ENCODE data around the gene TMEM106A.
"Not testable (repeated sequence)": the region's sequence is repeated elsewhere in the genome, so short reads cannot be mapped to it uniquely, and the experiment has no call there.

TMEM106A gene

GRCh38 chr17:43216369-43216761, 4.7 kb downstream of the TMEM106A start:
- DNase-seq = no peak

- DNase-seq = no peak
Measured at GRCh38 chr17:43216762-43217613, 5.3 kb downstream of the TMEM106A start.

DNA sequence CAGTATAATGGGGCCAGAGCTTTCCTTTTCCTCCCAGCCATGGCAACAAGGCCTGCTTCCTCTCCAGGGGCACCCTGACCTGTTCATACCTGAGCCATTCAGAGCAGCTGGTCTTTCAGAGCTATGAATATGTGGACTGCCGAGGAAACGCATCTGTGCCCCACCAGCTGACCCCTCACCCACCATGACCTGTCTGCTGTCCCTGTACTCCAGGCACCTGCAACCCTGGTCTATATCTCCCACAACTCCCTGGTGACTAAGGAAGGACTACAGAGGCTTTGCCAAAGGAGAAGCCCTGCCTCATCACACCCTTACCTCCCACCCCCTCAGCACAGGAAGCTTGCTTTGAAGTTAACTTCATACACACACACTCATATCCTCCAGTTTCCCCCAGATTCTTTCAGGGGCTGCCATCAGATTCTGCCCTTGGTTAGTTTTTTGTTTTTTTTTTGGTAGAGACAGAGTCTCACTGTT, 6.0 kb downstream of the TMEM106A start:
- DNase-seq = no peak

DNA sequence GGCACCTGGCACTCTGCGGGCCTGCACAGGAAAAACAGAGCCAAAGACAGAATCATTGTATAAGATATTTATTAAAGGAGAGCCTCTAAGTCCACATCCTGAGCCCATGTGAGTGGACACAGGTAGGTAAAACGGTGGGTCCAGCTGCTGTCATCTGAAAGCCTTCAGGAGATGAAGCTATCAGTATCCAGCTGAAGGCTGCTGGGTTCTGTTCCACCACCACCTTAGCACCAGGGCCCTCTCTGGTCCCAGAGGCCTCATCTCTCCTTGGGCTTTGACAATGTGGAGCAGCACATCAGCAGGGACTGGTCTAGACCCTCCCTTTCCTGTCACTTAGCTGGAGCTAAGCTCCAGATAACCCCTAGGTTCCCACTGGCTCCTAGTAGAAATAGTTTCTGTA, 7.3 kb downstream of the TMEM106A start:
- no peak for DNase-seq

DNA sequence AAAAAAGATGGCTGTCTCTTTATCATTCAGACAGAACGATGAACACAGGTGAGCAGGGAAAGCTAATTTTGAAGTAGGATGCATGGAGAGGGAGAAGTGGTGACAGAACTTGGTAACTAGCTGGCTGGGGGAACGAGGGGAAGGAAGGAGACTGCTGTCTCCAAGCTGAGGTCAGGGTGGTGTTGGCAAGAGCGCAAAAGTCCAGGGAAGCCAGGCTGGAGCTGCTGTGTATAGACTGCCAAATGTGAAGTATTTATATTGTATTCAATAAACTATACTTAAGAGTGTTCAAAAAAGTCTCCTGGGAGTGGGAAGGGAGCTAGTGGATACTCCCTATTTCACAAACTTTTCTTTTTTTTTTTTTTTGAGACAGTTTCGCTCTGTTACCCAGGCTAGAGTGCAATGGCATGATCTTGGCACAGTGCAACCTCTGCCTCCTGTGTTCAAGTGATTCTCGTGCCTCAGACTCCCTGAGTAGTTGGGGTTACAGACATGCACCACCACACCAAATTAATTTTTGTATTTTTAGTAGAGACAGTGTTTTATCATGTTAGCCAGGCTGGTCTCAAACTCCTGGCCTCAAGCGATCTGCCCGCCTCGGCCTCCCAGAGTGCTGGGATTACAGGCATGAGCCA, 8.2 kb downstream of the TMEM106A start:
- DNase-seq = no peak

DNA sequence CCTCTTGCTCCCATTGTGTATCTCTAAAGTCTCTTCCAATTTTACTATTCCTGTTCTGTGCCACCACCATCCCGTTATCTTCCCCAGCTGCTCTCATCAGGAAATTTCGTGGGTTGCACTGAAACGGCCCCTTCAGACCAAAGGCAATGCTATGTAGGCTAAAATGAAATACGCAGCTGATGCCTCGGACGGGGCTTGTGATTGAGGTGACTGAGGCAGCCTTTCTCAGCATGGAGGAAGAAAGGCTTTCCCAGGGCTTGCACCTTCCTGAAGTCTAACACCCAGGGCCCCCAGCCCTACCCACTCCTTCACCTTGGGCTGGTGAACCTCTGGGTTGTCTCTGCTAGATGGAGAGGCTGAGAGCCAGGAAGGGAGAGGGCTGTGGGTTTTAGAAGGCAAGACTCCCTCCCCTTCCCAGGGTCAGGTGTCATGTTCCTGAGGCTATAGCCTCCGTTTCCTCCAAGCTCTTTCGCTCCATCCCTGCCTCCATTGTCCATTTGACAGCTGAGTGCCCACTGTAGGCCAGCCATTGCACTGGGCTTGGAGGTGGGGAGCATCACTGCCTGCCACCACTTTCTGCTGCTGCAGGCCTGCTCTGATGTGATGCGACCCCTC, 8.9 kb downstream of the TMEM106A start:
- no peak for DNase-seq

DNA sequence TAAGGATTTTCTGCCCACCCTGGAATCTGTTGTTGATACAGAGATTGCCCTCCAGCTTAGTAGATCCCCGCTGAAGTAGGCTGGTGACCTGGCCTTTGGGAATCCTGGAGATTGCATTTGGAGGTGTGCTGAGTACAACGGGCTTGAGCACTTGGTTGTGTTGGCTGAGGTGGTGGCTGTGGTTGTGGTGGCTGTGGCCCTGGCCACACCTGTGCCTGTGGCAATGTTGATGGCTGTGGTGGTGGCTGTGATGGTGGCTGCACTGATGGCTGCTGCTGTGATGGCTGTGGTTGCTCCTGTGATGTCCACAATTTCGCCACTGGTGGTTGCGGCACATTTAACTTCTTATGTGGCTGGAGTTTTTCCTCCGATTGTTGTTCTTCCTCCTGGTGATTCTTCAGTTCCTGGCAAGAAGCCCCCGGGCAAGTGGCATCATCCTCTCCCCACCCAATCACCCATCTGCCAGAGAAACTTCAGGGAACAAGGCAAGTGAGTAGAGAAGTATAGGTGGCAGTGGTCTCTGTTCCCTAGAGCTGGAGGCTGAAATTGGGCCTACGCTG, 12.6 kb downstream of the TMEM106A start:
- no peak for DNase-seq

- DNase-seq = no peak
Measured at GRCh38 chr17:43226393-43226792, 14.7 kb downstream of the TMEM106A start.

- not testable (repeated sequence) for DNase-seq
Measured at GRCh38 chr17:43228020-43228782, 16.5 kb downstream of the TMEM106A start, which contains the start of gene CCDC200. Gene CCDC200, minus strand, starts transcription at chr17:43228623. Its CDS starts 69 bp downstream, at chr17:43228554.

- not testable (repeated sequence) for DNase-seq
Measured at GRCh38 chr17:43231205-43232020, 19.7 kb downstream of the TMEM106A start.

DNA sequence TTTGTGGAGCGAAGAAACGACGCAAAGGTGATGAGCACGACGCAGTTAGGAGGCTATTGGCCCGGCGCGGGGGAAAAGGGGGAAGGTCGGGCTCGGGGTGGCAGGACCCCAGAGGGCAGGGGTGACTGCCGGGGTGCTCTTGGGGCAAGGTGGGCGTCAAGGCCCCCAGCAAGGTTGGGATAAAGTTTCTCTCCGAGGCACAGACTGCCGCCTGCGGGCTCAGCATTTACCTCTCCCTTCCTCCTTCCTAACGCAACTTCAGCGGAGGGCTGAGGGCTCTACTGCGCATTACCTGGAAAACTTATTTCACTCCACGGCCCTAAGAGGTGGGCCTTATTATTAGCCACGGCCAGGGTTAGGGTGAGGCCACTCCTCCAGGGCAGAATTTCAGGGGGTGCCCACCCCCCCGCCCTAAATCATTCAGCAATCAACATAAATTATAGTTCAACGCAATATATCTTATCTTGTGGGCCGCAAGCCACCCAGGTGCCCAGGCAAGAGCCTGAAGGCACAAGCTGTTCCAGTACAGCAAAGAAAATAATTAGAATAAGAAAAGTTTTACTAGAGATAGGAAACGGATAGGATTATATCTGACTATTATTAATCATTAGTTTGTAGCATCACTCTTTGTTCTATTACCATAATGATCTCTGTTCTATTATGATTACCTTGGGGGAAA, 20.5 kb downstream of the TMEM106A start:
- not testable (repeated sequence) for DNase-seq

GRCh38 chr17:43233263-43233662, 21.6 kb downstream of the TMEM106A start:
- DNase-seq = not testable (repeated sequence)

DNA sequence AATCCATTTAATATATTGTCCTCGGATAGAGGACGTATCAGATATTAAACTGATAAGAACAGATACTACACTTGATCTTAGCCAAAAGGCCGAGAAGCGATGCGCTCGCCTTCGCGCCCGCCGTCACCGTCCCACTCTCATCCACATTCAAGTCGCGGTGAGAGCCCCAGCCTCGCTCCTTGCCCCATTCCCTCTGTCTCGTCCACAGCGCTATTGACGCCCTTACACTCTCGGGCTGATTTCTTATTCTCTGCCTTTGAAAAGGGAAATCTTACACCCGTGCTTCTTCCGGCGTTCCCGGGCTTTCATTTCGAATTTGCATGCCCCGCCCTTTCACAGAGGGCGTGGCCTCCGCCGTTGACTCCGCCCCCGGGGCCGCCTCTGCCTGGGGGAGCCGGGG, 22.2 kb downstream of the TMEM106A start, which contains the start of gene RNU2-1:
Gene RNU2-1, minus strand, starts transcription at position 101 of the 400 bp plus-strand sequence.
- DNase-seq = not testable (repeated sequence)

GRCh38 chr17:43239597-43239996, 27.9 kb downstream of the TMEM106A start:
- DNase-seq = not testable (repeated sequence)

GRCh38 chr17:43240596-43241352, 29.1 kb downstream of the TMEM106A start:
- DNase-seq = not testable (repeated sequence)

DNA sequence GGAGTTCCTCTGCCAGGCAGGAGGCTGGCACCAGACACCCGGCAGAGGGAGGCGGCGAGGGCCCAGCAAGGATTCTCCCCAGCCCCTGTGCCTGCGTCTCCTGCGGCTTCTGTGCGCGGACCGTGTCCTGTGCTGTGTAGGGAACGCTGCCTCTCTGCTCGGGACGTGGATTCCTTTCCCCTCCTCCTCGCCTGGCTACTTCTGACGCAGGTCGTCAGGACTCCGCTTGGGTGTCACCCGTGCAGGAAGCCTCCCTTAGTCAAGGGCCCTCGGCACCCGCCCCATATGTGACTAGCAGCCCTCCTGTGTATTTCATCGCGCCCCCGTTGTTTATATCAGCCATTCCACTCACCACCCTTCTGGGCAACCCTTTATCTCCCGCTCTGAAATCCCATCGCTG, 34.8 kb downstream of the TMEM106A start:
- DNase-seq = not testable (repeated sequence)

Measured in CD4-positive, alpha-beta T cell treated with Interleukin-1 beta for 1 hour (primary cell).